HUES6 (cell line): ENCODE results near the gene ZHX3.

Experiments used
- H3K27ac ChIP-seq: 2 replicates; pipeline ENCODE4 v1.7.0; 2013; ENCODE audit warnings: low read depth, mild to moderate bottlenecking, low read length, inconsistent platforms
- H3K27me3 ChIP-seq: 2 replicates; pipeline ENCODE4 v1.6.1; 2013; ENCODE audit warnings: low read length; ENCODE audit not compliant: control insufficient read depth, insufficient read depth
- H3K36me3 ChIP-seq: 2 replicates; pipeline ENCODE4 v1.6.1; 2013; ENCODE audit warnings: low read length; ENCODE audit not compliant: control insufficient read depth, insufficient read depth
- H3K4me1 ChIP-seq: 2 replicates; pipeline ENCODE4 v1.6.1; 2013; ENCODE audit warnings: low read length; ENCODE audit not compliant: control insufficient read depth, insufficient read depth
- H3K4me3 ChIP-seq: 2 replicates; pipeline ENCODE4 v1.5.1; 2013; ENCODE audit warnings: low read depth, low read length
- H3K9ac ChIP-seq: one replicate; pipeline ENCODE4 v1.6.1; 2013; ENCODE audit warnings: mild to moderate bottlenecking, low read length
- H3K9me3 ChIP-seq: 2 replicates; pipeline ENCODE4 v1.6.1; 2013; ENCODE audit warnings: low read depth, low read length; ENCODE audit not compliant: control insufficient read depth, insufficient read depth

ZHX3 gene

DNA sequence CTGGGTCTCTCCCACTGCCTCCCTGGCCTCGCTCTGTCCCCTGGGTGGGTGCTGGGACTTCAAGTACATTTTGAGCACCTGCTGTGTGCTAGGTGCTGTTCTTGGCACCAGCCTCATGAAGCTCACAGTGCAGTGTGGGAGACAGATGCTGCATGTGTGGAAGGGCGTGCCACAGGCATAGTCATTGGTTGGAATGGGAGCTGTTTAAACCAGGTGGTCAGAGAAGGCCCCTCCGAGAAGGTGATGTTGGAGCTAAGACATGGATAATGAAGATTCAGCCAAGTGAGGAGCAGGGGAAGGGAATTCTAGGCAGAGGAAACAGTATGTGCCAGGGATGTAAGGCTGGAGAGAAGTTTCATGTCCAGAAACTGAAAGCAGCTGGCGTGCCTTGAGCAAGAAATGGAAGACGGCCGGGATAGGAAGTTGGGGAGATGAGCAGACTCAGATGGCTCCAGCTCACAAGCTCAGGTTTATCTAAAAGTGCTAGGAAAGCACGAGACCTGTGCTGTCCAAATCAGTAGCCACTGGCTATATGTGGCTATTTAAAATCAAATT, 33.0 kb upstream of the ZHX3 start:
- no peak overlapping the region for H3K9ac ChIP-seq

DNA sequence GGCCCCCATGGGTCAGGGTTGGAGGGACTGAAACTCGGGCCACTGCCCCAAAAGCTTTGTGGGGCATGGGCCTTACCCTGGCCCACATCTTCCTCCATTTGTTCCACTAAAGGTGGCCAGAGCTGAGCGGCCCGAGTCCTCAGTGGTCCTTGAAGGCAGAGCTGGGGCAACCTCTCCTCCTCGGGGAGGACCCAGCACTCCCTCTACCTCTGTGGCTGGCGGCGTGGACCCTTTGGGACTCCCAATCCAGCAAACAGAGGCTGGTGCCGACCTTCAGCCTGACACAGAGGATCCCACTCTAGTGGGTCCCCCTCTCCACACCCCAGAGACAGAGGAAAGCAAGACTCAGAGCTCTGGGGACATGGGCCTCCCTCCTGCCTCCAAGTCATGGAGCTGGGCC, 32.4 kb upstream of the ZHX3 start:
- no peak overlapping the region for H3K27ac ChIP-seq

More for the DNA sequence above, 33.0 kb upstream of the ZHX3 start:
- Histone ChIP-seq H3K9me3 (no peaks in the 10 kb centered on the region), H3K4me3 (no peak overlapping the region), H3K4me1 (peaks cover 7% of the 10 kb centered on the region; the same call in 1 of the 2 replicates), H3K27ac (no peak overlapping the region), H3K36me3 (no peaks in the 10 kb centered on the region), H3K27me3 (no peaks in the 10 kb centered on the region)

DNA sequence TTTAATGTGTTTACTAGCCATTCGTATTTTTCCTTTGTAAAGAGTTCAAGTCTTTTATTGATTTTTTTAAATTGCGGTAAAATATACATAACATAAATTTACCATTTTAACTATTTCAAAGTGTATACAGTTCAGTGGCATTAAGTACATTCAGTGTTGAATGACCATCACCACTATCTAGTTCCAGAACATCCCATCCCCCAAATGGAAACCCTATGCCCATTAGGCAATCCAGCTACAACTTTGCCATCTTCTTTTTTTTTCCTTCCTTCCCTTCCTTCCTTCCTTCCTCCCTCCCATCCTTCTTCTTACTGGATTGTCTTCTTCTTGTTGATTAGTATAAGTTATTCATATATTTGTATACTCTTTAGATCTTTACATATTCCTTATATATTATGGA, 31.7 kb upstream of the ZHX3 start:
- H3K9me3 ChIP-seq = no peaks in the 10 kb centered on the region
- no peaks in the 10 kb centered on the region for H3K36me3 ChIP-seq
- H3K27ac ChIP-seq = no peak overlapping the region
- no peak overlapping the region for H3K9ac ChIP-seq
- H3K4me1 ChIP-seq = peaks cover 7% of the 10 kb centered on the region; the same call in 1 of the 2 replicates
- H3K4me3 ChIP-seq = no peak overlapping the region
- no peaks in the 10 kb centered on the region for H3K27me3 ChIP-seq

More for the DNA sequence above, 32.4 kb upstream of the ZHX3 start:
- Histone ChIP-seq H3K4me1 (peaks cover 7% of the 10 kb centered on the region; the same call in 1 of the 2 replicates), H3K36me3 (no peaks in the 10 kb centered on the region), H3K27me3 (no peaks in the 10 kb centered on the region), H3K9ac (no peak overlapping the region), H3K9me3 (no peaks in the 10 kb centered on the region), H3K4me3 (no peak overlapping the region)

DNA sequence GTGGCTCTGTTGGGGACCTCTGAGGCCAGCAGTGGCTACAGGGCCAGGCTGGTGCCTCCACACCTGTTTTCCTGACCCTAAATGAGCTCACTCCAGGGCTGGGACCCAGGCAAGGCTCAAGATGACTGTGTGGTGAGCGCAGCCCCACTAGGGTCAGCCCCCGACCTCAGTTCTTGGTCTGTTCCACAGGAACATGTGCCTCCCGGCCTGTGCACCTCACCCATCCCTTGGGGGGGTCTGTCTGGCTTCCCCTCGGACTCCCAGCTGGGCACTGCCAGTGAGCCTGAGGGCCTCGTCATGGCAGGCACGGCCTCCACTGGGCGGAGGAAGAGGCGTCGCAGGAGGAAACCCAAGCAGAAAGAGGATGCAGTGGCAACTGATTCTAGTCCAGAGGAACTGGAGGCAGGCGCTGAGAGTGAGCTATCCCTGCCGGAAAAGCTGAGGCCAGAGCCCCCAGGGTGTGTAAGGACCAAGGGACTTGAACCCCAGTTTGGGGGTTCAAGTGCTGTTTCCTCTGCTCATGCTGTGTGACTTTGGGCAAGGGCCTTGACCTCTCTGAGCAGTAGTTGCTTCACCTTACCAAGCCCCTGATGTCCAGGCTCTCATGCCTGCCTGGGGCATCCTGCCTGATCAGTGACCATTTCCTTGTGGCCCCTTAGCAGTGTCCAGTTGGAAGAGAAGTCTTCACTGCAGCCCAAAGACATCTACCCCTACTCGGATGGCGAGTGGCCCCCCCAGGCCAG, 31.1 kb upstream of the ZHX3 start:
- Histone ChIP-seq H3K9me3 (no peaks in the 10 kb centered on the region), H3K27me3 (no peaks in the 10 kb centered on the region), H3K4me3 (no peak overlapping the region), H3K27ac (no peak overlapping the region), H3K4me1 (peaks cover 7% of the 10 kb centered on the region; the same call in 1 of the 2 replicates), H3K9ac (no peak overlapping the region), H3K36me3 (no peaks in the 10 kb centered on the region)

DNA sequence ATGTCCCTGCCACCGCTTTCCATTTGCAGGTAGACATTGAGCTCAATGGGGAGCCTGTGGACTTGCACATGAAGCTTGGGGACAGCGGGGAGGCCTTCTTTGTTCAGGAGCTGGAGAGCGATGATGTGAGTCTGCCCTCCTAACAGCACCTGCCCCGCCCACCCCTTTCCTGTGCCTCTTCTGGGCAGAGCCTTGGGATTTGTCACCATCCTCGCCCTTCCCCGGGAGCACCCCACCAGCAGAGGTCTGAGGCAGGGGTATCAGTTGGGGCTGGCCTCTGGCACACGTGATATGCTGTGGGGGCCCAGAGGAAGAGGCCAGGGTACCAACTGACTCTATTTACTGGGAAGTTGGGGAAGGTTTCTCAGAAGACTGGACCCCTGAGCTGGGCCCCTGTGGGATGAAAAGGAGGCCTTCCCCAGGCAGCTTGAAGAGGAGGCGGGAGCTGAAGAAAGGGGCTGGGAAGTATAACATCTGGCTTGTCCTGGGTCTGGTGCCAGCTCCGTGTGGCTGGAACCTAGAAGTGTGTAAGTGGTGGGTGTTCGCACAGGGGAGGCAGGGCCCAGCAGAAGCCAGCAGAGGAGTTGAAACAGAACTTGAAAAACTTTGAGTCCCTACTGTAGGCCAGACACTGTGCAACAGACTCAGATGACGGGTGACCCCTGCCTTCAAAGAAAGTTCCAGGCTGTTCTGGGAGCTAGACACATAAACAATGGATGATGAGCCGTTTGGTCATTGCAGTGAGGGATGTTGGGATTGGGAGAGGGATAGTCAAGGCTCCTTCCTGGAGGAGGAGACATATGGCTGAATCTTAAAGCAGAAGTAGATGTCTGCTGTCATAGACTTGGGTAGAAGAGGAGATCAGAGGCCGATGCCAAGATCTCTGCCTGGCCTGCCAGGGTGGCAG, 30.2 kb upstream of the ZHX3 start:
- Histone ChIP-seq H3K4me3 (no peak overlapping the region), H3K36me3 (no peaks in the 10 kb centered on the region), H3K4me1 (peaks cover 7% of the 10 kb centered on the region; the same call in 1 of the 2 replicates), H3K9me3 (no peaks in the 10 kb centered on the region), H3K9ac (no peak overlapping the region), H3K27me3 (no peaks in the 10 kb centered on the region), H3K27ac (no peak overlapping the region)

DNA sequence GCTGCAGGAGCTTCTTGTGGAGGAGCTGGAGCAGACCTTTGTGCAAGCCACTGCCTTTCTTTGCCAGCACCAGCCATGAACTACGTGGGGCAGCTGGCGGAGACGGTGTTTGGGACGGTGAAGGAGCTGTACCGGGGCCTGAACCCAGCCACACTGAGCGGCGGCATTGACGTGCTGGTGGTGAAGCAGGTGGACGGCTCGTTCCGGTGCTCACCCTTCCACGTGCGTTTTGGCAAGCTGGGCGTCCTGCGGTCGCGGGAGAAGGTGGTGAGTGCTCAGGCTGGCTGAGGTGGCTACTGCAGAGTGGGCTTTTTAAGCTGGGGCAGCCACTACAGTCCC, 28.2 kb upstream of the ZHX3 start:
- Histone ChIP-seq H3K36me3 (no peaks in the 10 kb centered on the region), H3K27me3 (no peaks in the 10 kb centered on the region), H3K9me3 (no peaks in the 10 kb centered on the region), H3K27ac (no peak overlapping the region), H3K9ac (no peak overlapping the region), H3K4me3 (no peak overlapping the region), H3K4me1 (peaks cover 14% of the 10 kb centered on the region)

DNA sequence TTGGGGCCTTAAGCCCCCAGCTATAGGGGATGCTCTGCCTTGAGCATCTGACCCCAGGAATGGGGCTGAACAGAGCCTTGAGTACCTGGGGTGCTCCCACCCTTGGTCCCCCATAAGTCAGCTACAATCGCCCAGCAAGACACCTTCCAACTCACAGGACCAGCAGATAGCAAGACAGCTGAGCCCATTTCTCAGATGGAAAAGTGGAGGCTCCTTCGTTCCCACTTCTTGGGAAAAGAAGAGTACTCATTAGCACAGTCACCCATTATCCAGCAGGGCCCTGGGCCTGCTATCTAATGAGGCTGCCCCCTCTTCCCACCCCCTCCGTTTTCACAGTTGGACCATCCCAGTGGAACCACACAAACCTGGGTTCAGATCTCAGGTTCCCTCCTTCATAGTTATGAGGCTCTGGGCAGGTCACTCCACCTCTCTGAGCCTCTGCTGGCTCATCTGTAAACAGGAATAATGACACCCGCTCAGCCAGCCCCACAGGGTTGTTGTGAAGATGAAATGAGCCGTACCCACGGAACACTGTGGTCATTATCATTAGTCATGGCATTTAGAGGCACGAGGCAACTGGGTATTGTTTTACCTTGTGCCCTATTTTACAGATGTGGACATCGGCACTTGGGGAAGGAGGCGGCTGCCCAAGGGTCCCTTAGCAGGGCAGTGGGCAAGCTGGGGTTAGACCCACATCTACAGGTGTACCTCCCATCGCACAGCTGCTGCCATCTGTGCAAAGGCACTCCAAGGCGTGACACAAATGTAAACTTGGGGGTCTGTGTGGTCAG, 27.6 kb upstream of the ZHX3 start:
- H3K9me3 ChIP-seq = no peaks in the 10 kb centered on the region
- H3K9ac ChIP-seq = no peak overlapping the region
- no peaks in the 10 kb centered on the region for H3K27me3 ChIP-seq
- no peak overlapping the region for H3K27ac ChIP-seq
- no peaks in the 10 kb centered on the region for H3K36me3 ChIP-seq
- H3K4me1 ChIP-seq = peaks cover 14% of the 10 kb centered on the region
- no peak overlapping the region for H3K4me3 ChIP-seq

DNA sequence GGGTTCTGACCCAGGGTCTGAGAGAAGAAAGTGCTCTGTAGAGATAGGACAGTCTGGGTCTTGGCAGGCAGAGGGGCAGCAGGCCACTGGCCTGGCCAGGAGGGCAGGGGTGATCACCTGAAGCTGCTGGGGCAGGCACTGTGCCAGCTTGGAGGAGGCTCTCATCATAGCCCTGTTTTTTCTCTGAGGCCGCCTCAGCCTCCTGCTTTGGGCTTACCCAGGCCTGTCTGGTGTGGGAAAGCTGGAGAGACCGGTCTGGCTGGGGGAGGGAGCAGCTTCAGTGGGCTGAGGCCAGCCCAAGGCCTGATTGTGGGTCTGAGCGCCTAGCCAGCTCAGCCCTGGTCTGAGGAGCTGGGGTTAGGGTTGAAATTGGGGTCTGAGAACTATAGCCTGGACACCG, 26.9 kb upstream of the ZHX3 start:
- no peak overlapping the region for H3K4me3 ChIP-seq
- H3K9me3 ChIP-seq = no peaks in the 10 kb centered on the region
- H3K36me3 ChIP-seq = no peaks in the 10 kb centered on the region
- H3K4me1 ChIP-seq = peaks cover 18% of the 10 kb centered on the region
- peaks cover 3% of the 10 kb centered on the region for H3K27me3 ChIP-seq
- H3K27ac ChIP-seq = no peak overlapping the region
- H3K9ac ChIP-seq = no peak overlapping the region

DNA sequence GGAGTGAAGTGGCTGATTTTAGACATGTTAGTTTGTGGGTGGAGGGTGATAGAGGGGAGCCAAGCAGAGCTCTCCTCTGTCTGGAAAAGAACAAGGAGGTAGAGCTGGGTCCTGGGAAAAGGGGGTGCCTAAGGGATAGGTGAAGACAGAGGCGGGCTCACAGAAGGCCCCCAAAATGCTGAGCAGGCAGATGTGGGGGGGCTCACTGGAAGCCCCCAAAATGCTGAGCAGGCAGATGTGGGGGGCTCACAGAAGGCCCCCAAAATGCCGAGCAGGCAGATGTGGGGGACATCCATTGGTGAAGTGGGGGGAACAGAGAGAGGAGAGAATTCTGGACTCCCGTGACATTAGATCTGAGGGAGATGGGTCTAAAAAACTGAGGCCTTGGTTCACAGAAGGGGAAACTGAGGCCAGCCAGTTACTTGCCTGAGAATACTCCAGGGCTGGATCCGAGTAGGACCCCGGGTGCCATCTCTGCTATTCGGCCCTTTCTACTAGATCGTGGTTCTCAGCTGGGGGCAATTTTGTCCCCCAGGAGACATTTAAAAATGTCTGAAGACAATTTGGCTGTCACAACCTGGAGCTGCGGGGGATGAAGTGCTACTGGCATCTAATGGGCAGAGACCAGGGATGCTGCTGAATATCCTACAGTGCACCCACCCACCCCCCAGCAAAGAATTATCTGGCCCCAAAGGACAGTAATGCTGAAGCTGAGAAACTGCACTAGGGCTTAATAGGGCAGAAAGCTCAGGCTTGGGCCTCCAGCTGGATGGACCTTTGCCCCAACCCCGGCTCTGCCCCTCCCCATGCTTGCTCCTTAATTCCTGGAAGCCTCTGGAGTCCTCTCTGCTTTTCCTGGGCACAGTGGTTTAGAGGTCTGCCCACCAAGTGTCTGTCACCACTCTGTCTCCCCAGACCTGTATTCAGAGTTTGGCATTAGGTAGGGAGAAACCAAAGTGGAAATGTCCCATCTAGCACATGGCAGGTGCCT, 25.2 kb upstream of the ZHX3 start:
- H3K4me3 ChIP-seq = no peak overlapping the region
- H3K9me3 ChIP-seq = no peaks in the 10 kb centered on the region
- H3K9ac ChIP-seq = no peak overlapping the region
- peaks cover 20% of the 10 kb centered on the region for H3K4me1 ChIP-seq
- no peak overlapping the region for H3K27ac ChIP-seq
- peaks cover 10% of the 10 kb centered on the region for H3K27me3 ChIP-seq
- H3K36me3 ChIP-seq = no peaks in the 10 kb centered on the region
